Renal pelvis (tissue), 4 donors: ENCODE measurements around the gene XRCC4. TPM values are rescaled to one million over a fixed set of nuclear protein-coding genes. Genes with fewer than 3 reads are reported as not detected.
A peak's percentile ranks its signal among the peaks of the same experiment; 100 is the strongest.
"Not testable (repeated sequence)": the region's sequence is repeated elsewhere in the genome, so short reads cannot be mapped to it uniquely, and the experiment has no call there.

ENCODE experiments used
- DNase-seq: peaks from one replicate; pipeline ENCODE4 v3.0.0-alpha.2; 2013
- polyA plus RNA-seq, 3 donors: library from polyadenylated mRNA; unstranded; fragments of 120-200 nt; gene quantifications; one replicate each; pipeline ENCODE4 v1.2.1, GENCODE V29; 2013; ENCODE audit not compliant: insufficient read length in 3 of 3

Gene XRCC4
- polyA plus RNA-seq, 3 donors: 10.4 to 12.2 (median 11.9) TPM

DNA sequence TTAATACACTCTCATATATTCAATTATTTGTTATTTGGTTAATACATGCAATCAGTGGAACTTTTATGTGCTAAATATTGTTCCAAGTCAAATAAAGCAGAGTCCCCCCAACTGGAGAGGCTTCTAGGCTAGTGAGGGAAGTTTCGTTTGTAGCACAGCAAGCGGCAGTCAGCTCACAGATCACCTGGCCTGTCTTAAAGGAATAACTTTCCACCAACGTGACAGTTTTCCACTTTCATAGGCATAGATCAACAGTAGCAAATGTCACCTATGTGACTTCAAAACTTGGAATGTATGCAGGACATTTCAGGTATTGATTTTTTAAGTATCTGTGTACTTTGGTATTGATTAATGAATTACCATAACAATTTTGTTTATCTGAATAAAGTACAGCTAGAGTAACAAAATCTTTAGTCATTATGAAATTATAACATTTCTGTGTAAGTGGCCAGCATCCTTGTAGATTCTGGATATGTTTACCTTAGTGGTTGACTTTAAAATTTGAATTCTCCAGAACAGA lies 264.5 kb downstream of the XRCC4 start:
- no peak for DNase-seq

- DNase-seq: no peak
Measured at GRCh38 chr5:83342465-83342864, 265.1 kb downstream of the XRCC4 start.

- peak; percentile 45 for DNase-seq
Measured at GRCh38 chr5:83343299-83343698, 266.0 kb downstream of the XRCC4 start.

DNA sequence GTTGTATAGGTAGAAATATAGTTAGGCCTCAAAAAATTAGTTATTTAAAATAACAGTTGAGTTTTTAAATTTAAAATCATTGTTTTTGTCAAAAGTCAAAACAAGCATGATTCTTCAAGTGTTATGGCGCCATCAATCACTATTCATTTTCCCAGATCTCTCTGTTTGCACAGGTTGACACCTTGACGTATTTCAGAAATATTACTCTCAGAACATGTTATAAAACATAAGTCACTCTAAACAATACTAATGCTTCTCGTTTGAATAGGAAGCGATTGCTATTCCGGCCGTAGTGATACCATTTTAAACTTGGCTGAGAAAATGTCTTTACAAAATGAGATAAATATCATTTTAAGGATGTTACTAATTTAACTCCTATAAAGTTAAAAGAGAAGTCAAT lies 268.1 kb downstream of the XRCC4 start:
- DNase-seq: no peak

- DNase-seq: no peak
Measured at GRCh38 chr5:83348281-83348780, 271.0 kb downstream of the XRCC4 start.

DNA sequence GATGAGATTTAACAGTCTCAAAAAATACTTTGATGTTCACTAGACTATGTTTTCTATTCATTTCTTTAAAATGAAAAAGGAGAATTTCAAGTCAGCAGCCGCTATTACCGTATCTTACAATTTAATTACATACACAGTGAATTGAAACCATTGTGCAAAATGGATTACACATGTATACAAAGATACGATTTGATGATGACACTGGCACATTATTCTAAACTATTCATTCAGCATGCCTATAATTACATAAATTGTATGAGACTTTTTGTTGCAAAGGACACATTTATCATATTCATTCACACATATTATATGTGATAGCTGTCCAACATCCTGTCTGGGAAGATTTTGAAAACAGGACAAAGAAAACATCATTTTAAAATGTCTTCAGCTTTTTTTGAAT lies 275.9 kb downstream of the XRCC4 start:
- DNase-seq: no peak

- DNase-seq: no peak
Measured at GRCh38 chr5:83353774-83354173, 276.4 kb downstream of the XRCC4 start.

DNA sequence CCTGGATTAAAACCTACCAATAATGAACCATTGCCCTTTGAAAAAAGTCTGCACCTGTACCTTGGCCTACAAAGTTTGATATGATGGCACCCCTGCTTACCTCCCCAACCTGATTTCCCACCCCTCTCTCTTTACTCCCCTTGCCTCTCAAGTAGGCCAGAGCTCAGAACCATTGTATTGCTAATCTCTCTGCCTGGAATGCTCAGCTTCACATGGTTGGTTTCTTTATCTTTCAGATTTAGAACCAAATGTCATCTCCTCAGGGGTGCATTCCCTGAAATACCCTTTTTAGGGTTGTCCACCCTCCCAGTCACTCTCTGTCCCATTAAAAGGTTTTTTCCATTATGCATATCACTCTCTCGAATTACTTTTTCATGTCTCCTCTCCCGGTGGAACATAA lies 277.6 kb downstream of the XRCC4 start:
- DNase-seq: no peak

GRCh38 chr5:83355482-83356014 lies 278.2 kb downstream of the XRCC4 start:
- not testable (repeated sequence) for DNase-seq

DNA sequence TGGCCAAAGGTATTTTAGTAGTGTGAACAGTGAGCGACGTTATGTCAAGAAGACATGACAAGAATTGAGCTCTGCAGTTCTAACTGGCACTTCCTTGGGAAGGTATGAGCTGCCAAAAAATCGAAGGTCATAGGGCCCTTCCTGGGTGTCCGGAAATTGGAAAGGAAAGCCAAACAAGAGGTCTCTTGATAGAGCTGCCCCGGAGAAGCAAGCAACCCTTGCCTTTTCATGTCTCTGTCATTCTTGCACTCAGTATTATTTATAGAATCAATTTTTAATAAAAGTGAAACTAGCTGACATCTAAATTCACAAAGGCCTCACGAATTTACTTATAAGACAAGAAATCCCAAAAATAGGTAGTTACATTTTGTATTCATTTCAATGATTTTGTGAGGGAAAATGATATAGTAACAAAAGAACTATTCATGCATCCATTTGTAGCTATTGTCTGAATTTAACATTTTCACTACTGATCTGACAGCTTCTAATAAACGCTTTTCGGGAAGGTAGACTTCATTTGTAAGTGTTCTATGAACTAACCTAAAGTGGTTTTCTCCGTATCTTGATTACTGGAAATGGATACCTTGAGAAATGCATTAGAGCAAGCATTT lies 280.4 kb downstream of the XRCC4 start:
- no peak for DNase-seq

DNA sequence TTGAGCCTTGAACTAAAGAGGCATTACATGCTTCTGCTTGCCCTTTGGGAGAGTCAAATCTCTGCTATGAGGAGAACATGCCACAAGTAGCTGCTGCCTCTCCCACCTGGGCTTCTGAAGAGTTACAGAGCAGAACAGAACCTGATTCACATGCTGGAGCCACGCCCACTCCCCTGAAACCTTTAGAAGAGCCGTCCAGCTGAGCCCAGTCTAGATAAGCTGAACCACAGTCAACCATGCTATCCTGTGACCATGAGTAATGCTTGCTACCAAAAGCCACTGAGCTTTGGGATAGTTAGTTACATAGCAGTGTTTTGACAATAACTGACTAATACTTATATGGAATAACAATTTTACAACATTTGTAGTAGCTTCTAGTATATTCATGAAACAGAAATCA lies 283.2 kb downstream of the XRCC4 start:
- no peak for DNase-seq

GRCh38 chr5:83362526-83362925 lies 285.2 kb downstream of the XRCC4 start:
- DNase-seq: no peak

GRCh38 chr5:83363111-83363885 lies 286.0 kb downstream of the XRCC4 start:
- DNase-seq: no peak

GRCh38 chr5:83363886-83364275 lies 286.5 kb downstream of the XRCC4 start:
- no peak for DNase-seq

GRCh38 chr5:83364312-83365299 lies 287.3 kb downstream of the XRCC4 start:
- DNase-seq: no peak

DNA sequence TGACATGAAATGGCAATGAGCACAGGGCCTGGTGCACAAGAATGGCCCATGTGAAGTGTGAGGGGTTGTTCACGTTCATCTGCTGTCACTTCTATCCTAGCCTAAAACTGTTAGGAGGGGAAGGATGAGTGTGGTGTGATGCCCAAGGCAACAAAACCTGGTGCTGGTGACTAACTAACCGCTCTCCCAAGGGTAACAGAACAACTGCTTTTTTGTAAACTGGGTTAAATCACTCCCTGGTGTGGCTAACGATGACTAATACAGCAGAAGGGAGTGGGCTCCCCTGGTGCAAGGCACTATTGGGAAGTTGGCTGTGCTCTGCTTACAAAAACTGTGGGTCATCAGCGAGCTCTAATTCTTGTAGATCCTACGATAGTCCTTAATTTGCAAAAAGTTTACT lies 291.0 kb downstream of the XRCC4 start:
- no peak for DNase-seq

- no peak for DNase-seq
Measured at GRCh38 chr5:83368835-83369234, 291.5 kb downstream of the XRCC4 start.

DNA sequence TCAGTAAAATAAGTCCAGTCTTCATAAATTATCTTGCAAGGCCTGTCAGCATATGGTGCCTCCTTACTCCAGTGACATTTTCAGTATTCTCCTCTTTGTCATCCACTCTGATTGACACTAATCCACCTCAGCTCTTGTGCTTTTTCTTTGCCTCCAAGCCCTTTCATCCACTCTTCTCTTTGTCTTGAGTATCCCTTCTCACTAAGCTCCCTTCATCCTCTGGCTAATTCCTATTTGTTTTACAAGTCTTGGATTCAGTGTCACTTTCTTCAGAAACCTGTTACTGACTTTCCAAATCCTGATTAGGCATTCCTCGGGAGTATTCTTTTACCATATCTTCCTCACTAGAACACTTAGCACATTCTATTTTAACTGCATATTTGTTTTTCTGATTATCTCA lies 293.6 kb downstream of the XRCC4 start:
- no peak for DNase-seq

- DNase-seq: no peak
Measured at GRCh38 chr5:83371726-83372125, 294.4 kb downstream of the XRCC4 start.

DNA sequence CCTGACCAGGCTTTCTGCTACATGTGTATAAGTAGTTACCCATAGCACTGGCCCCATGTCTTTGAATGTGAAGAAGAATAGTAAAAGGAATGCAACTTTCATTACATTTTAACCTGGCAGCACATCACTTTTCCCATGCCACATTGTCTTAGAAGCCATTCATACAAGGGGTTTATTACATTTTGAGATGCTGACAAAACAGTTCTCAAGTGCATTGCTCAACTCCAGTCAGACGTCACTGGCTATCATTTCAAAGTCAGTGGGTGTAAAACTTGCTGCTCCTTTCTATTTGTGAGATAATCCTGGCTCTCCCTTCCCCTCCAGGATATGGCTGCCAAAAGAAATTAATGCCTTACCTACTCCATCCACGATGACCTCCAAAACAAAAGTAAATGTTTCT lies 297.2 kb downstream of the XRCC4 start:
- DNase-seq: no peak

GRCh38 chr5:83375049-83375745 lies 297.9 kb downstream of the XRCC4 start:
- DNase-seq: no peak
